B cell (primary cell): ENCODE data around the gene EPB41L4A. TPM values are rescaled to one million over a fixed set of nuclear protein-coding genes. Genes with fewer than 3 reads are reported as not detected.

Experiments
- ATAC-seq: fragments of 200-7000 bp; cut with Tn5 transposase; one replicate; pipeline ENCODE4 v1.10.0; 2021; ENCODE audit warnings: low read depth, mild to moderate bottlenecking, moderate number of reproducible peaks, moderate library complexity
- CTCF ChIA-PET: fragments of 350-600 bp; sonication (Branson Sonifier 250); formaldehyde crosslinking; loops from one replicate; lab custom pipeline; 2021; ENCODE audit warnings: antibody characterized with exemption, inconsistent platforms; lab: Charles Lee
- POLR2A ChIA-PET: fragments of 350-600 bp; sonication (Branson Sonifier 250); formaldehyde crosslinking; loops from one replicate; lab custom pipeline; 2021; ENCODE audit warnings: antibody characterized with exemption; lab: Charles Lee
- DNase-seq: peaks from one replicate; pipeline ENCODE4 v3.0.0; 2013
- H2AFZ ChIP-seq: 2 replicates; pipeline ENCODE4 v1.6.1; 2012; ENCODE audit warnings: mild to moderate bottlenecking, low read depth, low read length; ENCODE audit not compliant: insufficient read depth, poor library complexity, severe bottlenecking
- H3K27ac ChIP-seq, 2 donors: 1 replicate in 1 of 2; 2 replicates in 1 of 2; pipeline ENCODE4 v1.5.1; 2012 to 2013; ENCODE audit warnings: low read length in 2 of 2, mild to moderate bottlenecking in 2 of 2, moderate library complexity in 1 of 2
- H3K27me3 ChIP-seq, 4 experiments: fragments of 200-600 bp in 1 of 4; sonication (generic) in 1 of 4; replicated peaks in 1 of 4; 1 replicate in 2 of 4; 2 replicates in 2 of 4; pipeline versions ENCODE4 v1.6.1 to v1.7.0; 2013 to 2016; ENCODE audit warnings: low read length in 3 of 4, mild to moderate bottlenecking in 2 of 4, mixed read lengths in 1 of 4, moderate library complexity in 1 of 4; ENCODE audit not compliant: insufficient read depth in 4 of 4, control insufficient read depth in 3 of 4; ENCODE audit errors: control extremely low read depth in 1 of 4
- H3K36me3 ChIP-seq, 2 experiments: replicated peaks in 1 of 2; 1 replicate in 1 of 2; 2 replicates in 1 of 2; pipeline versions ENCODE4 v1.6.1 to v1.7.1; 2013; ENCODE audit warnings: low read length in 1 of 2; ENCODE audit not compliant: insufficient read depth in 2 of 2, control insufficient read depth in 1 of 2; ENCODE audit errors: control extremely low read depth in 1 of 2, extremely low read depth in 1 of 2
- H3K4me1 ChIP-seq, 2 donors: fragments of 200-600 bp in 1 of 2; sonication (generic) in 1 of 2; 1 replicate in 1 of 2; 2 replicates in 1 of 2; pipeline versions ENCODE4 v1.5.1 to v1.6.1; 2013 to 2017; ENCODE audit warnings: low read length in 2 of 2; ENCODE audit not compliant: control insufficient read depth in 2 of 2, insufficient read depth in 2 of 2
- H3K4me2 ChIP-seq: replicated peaks from 2 replicates; pipeline ENCODE3; 2012; ENCODE audit warnings: mild to moderate bottlenecking, low read depth, low read length; ENCODE audit not compliant: poor library complexity, severe bottlenecking
- H3K4me3 ChIP-seq, 5 experiments: fragments of 200-600 bp in 1 of 5; sonication (generic) in 1 of 5; 1 replicate in 3 of 5; 2 replicates in 2 of 5; pipeline versions ENCODE4 v1.5.1 to v1.7.0; 2011 to 2016; ENCODE audit warnings: low read length in 4 of 5, mild to moderate bottlenecking in 4 of 5, low read depth in 2 of 5, control low read depth in 1 of 5, moderate library complexity in 1 of 5; ENCODE audit not compliant: insufficient read depth in 1 of 5; ENCODE audit errors: control extremely low read depth in 1 of 5, extremely low read depth in 1 of 5
- H3K79me2 ChIP-seq: fragments of 200-600 bp; sonication (generic); one replicate; pipeline ENCODE4 v1.6.0; 2016; ENCODE audit warnings: low read length; ENCODE audit not compliant: control insufficient read depth, insufficient read depth
- H3K9ac ChIP-seq: fragments of 200-600 bp; sonication (generic); 2 replicates; pipeline ENCODE4 v1.6.1; 2017; ENCODE audit warnings: mild to moderate bottlenecking, low read length, moderate library complexity
- H3K9me3 ChIP-seq, 3 donors: one replicate each; pipeline versions ENCODE4 v1.6.1 to v1.7.1; 2013; ENCODE audit warnings: low read length in 2 of 3; ENCODE audit not compliant: control insufficient read depth in 2 of 3, insufficient read depth in 1 of 3; ENCODE audit errors: control extremely low read depth in 1 of 3
- H4K20me1 ChIP-seq: 2 replicates; pipeline ENCODE4 v1.6.0; 2012; ENCODE audit warnings: mild to moderate bottlenecking, low read length; ENCODE audit not compliant: insufficient read depth, control insufficient read depth, poor library complexity, severe bottlenecking
- H3K27ac Mint-ChIP-seq: one replicate; pipeline ENCODE4 v1.8.0; 2021; ENCODE audit warnings: mixed read lengths
- H3K27me3 Mint-ChIP-seq: one replicate; pipeline ENCODE4 v1.8.0; 2021; ENCODE audit warnings: mixed read lengths
- H3K4me1 Mint-ChIP-seq: one replicate; pipeline ENCODE4 v1.8.0; 2021; ENCODE audit warnings: mixed read lengths
- H3K4me3 Mint-ChIP-seq: one replicate; pipeline ENCODE4 v1.8.0; 2021; ENCODE audit warnings: mixed read lengths
- H3K9me3 Mint-ChIP-seq: one replicate; pipeline ENCODE4 v1.8.0; 2022; ENCODE audit warnings: mixed read lengths; ENCODE audit not compliant: insufficient read depth
- EZH2 ChIP-seq: IDR thresholded peaks from 2 replicates; pipeline ENCODE4 v1.6.1; 2012; ENCODE audit warnings: borderline replicate concordance, low read depth, mild to moderate bottlenecking, moderate library complexity, low read length; ENCODE audit not compliant: insufficient read depth, poor library complexity, severe bottlenecking
- WGBS: methylation state at CpG from one replicate; pipeline ENCODE4 v1.1.5; 2013; ENCODE audit warnings: missing lambda C conversion rate; ENCODE audit not compliant: insufficient coverage; 5-methylcytosine and 5-hydroxymethylcytosine counted together
- intact Hi-C: fragments of 100-400 bp; cut with micrococcal nuclease; formaldehyde crosslinking; loops from one replicate; pipeline ENCODE4 v1.10.0; 2022
- polyA plus RNA-seq: library from polyadenylated mRNA; depleted of rRNA; stranded (reverse); fragments of >200 nt; gene quantifications from 2 replicates; pipeline ENCODE4 v1.2.3, GENCODE V29; 2012
- total RNA-seq, 2 donors: library from RNA; stranded (reverse); fragments of 120-200 nt in 1 of 2; gene quantifications; 1 replicate in 1 of 2; 2 replicates in 1 of 2; pipeline versions ENCODE4 v1.2.3 to v1.2.4, GENCODE V29; 2013 to 2022
- TF ChIP-seq, protein P1 (sequence below): fragments of 200-600 bp; IDR thresholded peaks from one replicate; pipeline ENCODE4 v1.8.0; 2022; ENCODE audit warnings: antibody characterized with exemption, mild to moderate bottlenecking

EPB41L4A gene
- total and polyA plus RNA-seq, 2 donors (not counting 1 experiment from before 2014, with no cell fraction given): 1.8 to 12.9 TPM

DNA sequence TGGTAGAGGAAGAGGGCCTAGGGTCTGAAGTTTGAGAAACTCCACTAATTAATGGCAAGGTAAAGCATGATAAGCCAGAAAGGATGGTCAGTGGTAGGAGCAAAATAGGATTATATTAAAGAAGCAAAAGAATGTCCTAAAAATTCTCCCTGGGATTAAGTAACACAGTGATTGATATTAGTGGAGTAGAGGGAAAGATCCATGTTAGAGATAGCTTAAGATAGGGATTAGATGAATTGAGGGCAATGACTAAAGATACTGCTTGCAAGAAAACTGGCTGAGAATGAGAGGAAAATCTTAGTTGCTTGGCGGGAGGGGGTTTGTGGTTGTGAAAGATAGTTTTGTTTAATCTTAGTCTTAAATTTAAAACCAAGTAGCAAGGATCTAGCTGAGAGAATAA lies 255.6 kb downstream of the EPB41L4A start:
- Histone ChIP-seq H3K9ac (no peak overlapping the region), H3K4me1 (peaks cover 14 to 20% of the 10 kb centered on the region in 2 donors), H3K27ac (peak overlapping the region in 1 of 2 donors; percentile 10), H3K4me2 (no peak overlapping the region), H3K79me2 (peaks cover 11% of the 10 kb centered on the region), H3K36me3 (peaks cover 11 to 41% of the 10 kb centered on the region in 2 experiments), H3K27me3 (no peaks in the 10 kb centered on the region), H3K4me3 (no peak overlapping the region), H2AFZ (no peak overlapping the region), H4K20me1 (peaks cover 15% of the 10 kb centered on the region), H3K9me3 (peaks cover 0 to 3% (median 0%) of the 10 kb centered on the region in 3 donors)
- Mint-ChIP-seq H3K4me3 (no peak overlapping the region), H3K27ac (no peak overlapping the region), H3K4me1 (peaks cover 24% of the 10 kb centered on the region), H3K9me3 (no peaks in the 10 kb centered on the region), H3K27me3 (no peaks in the 10 kb centered on the region)
- intact Hi-C loops: loop anchor here (5.0 to 10.0 kb wide), 4 partner anchors 359 to 1349 kb away; partner anchors contain the start of genes DCP2, REEP5 and YTHDC2
- POLR2A ChIA-PET: no interaction called here
- DNase-seq (no peak), ATAC-seq (no peak)
- TF ChIP-seq, protein P1, sequence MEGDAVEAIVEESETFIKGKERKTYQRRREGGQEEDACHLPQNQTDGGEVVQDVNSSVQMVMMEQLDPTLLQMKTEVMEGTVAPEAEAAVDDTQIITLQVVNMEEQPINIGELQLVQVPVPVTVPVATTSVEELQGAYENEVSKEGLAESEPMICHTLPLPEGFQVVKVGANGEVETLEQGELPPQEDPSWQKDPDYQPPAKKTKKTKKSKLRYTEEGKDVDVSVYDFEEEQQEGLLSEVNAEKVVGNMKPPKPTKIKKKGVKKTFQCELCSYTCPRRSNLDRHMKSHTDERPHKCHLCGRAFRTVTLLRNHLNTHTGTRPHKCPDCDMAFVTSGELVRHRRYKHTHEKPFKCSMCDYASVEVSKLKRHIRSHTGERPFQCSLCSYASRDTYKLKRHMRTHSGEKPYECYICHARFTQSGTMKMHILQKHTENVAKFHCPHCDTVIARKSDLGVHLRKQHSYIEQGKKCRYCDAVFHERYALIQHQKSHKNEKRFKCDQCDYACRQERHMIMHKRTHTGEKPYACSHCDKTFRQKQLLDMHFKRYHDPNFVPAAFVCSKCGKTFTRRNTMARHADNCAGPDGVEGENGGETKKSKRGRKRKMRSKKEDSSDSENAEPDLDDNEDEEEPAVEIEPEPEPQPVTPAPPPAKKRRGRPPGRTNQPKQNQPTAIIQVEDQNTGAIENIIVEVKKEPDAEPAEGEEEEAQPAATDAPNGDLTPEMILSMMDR: no peak
- no peak for TF ChIP-seq EZH2
- WGBS: no CpG with 5 or more reads among the region's 1 CpG
- CTCF ChIA-PET: interaction anchor here (1.8 to 4.7 kb wide), 3 partner anchors 12 to 594 kb away, joined by 4 to 34 read pairs (median 19); partner anchors contain the start of gene EPB41L4A

DNA sequence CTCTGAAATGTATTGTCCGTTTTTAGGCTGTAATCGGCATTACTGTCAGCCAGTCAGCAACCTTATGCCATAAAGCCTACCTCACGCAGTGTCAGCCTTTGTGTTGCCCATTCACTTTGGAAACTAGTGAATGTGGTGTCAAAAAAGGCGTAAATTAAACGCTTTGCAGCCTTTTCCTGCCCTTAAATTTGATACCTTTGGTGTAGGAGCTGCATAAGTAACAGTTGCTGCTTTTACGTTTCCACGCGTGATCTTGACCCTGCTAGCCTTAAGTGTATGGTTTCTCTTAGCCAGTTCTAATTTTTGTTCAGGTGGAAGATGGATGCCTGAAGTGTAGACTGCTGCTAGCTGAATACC lies 257.7 kb downstream of the EPB41L4A start:
- peak overlapping the region; percentile 90 for H3K9ac ChIP-seq
- Mint-ChIP-seq H3K9me3 (no peaks in the 10 kb centered on the region), H3K27me3 (peaks cover 4% of the 10 kb centered on the region), H3K4me1 (peaks cover 24% of the 10 kb centered on the region), H3K4me3 (peak overlapping the region; percentile 96), H3K27ac (peak overlapping the region; percentile 90)
- 3% methylated on average over 5 of the region's 8 CpGs for WGBS
- ATAC-seq (no peak), DNase-seq (peak; percentile 15)
- no peak for TF ChIP-seq EZH2
- TF ChIP-seq, protein P1: no peak
- peak overlapping the region; percentile 52 to 83 for H3K27ac ChIP-seq
- H2AFZ ChIP-seq: peak overlapping the region; percentile 85
- H3K4me1 ChIP-seq: peaks cover 14 to 20% of the 10 kb centered on the region in 2 donors
- intact Hi-C loops: loop anchor here (2.0 to 10.0 kb wide), 5 partner anchors 257 to 1351 kb away; partner anchors contain the start of genes DCP2, EPB41L4A, REEP5 and YTHDC2
- H3K79me2 ChIP-seq: peaks cover 11% of the 10 kb centered on the region
- peaks cover 6 to 39% of the 10 kb centered on the region in 2 experiments for H3K36me3 ChIP-seq
- peaks cover 0 to 3% (median 0%) of the 10 kb centered on the region in 3 donors for H3K9me3 ChIP-seq
- CTCF ChIA-PET: interaction anchor here (1.1 to 4.7 kb wide), 10 partner anchors 14 to 1451 kb away, joined by 3 to 34 read pairs (median 3); partner anchors contain the start of gene EPB41L4A
- peak overlapping the region; percentile 71 to 97 (median 90) for H3K4me3 ChIP-seq
- peak overlapping the region; percentile 79 for H3K4me2 ChIP-seq
- POLR2A ChIA-PET: interaction anchor here (0.8 to 1.3 kb wide), 3 partner anchors 404 to 652 kb away, joined by 3 to 4 read pairs (median 4); no protein-coding TSS in a partner anchor
- H4K20me1 ChIP-seq: peaks cover 15% of the 10 kb centered on the region
- no peaks in the 10 kb centered on the region for H3K27me3 ChIP-seq
